GM23248 (cell line): ENCODE measurements around the gene RPL13. TPM values are rescaled to one million over a fixed set of nuclear protein-coding genes. Genes with fewer than 3 reads are reported as not detected.

Source experiments
- DNase-seq: peaks from one replicate; pipeline ENCODE4 v3.0.0-alpha.2; 2015
- H2AFZ ChIP-seq: fragments of 200-600 bp; sonication (generic); 2 replicates; pipeline ENCODE4 v1.6.1; 2016; ENCODE audit warnings: antibody characterized with exemption
- H3F3A ChIP-seq: fragments of 200-600 bp; sonication (generic); 2 replicates; pipeline ENCODE4 v1.6.1; 2016; ENCODE audit warnings: mild to moderate bottlenecking, antibody characterized with exemption, mixed run types; ENCODE audit not compliant: insufficient read depth
- H3K27ac ChIP-seq: fragments of 200-600 bp; sonication (generic); 2 replicates; pipeline ENCODE4 v1.5.1; 2016; ENCODE audit warnings: mild to moderate bottlenecking
- H3K27me3 ChIP-seq: fragments of 200-600 bp; sonication (generic); replicated peaks from 2 replicates; pipeline ENCODE4 v1.6.1; 2016; ENCODE audit warnings: mild to moderate bottlenecking; ENCODE audit not compliant: insufficient read depth
- H3K36me3 ChIP-seq: fragments of 200-600 bp; sonication (generic); 2 replicates; pipeline ENCODE4 v1.6.1; 2016; ENCODE audit warnings: low read depth, mild to moderate bottlenecking
- H3K4me1 ChIP-seq: fragments of 200-600 bp; sonication (generic); 2 replicates; pipeline ENCODE4 v1.6.1; 2016; ENCODE audit warnings: mild to moderate bottlenecking; ENCODE audit not compliant: insufficient read depth
- H3K4me2 ChIP-seq: fragments of 200-600 bp; sonication (generic); one replicate; pipeline ENCODE4 v1.6.1; 2016; ENCODE audit warnings: mild to moderate bottlenecking; ENCODE audit not compliant: unreplicated experiment
- H3K4me3 ChIP-seq: fragments of 200-600 bp; sonication (generic); 2 replicates; pipeline ENCODE4 v1.5.1; 2016; ENCODE audit warnings: mild to moderate bottlenecking
- H3K79me2 ChIP-seq: fragments of 200-600 bp; sonication (generic); 2 replicates; pipeline ENCODE4 v1.6.1; 2016; ENCODE audit warnings: mild to moderate bottlenecking; ENCODE audit not compliant: insufficient read depth
- H3K9ac ChIP-seq: fragments of 200-600 bp; sonication (generic); 2 replicates; pipeline ENCODE4 v1.6.1; 2016; ENCODE audit warnings: mild to moderate bottlenecking
- H3K9me2 ChIP-seq: fragments of 200-600 bp; sonication (generic); 2 replicates; pipeline ENCODE4 v1.6.1; 2016; ENCODE audit warnings: mixed run types, mild to moderate bottlenecking, moderate library complexity; ENCODE audit not compliant: insufficient read depth
- H3K9me3 ChIP-seq: fragments of 200-600 bp; sonication (generic); one replicate; pipeline ENCODE4 v1.6.1; 2017; ENCODE audit warnings: low read depth
- H4K20me1 ChIP-seq: fragments of 200-600 bp; sonication (generic); 2 replicates; pipeline ENCODE4 v1.6.0; 2016; ENCODE audit not compliant: insufficient read depth
- EZH2 ChIP-seq: fragments of 200-600 bp; sonication (generic); IDR thresholded peaks from 2 replicates; pipeline ENCODE4 v1.6.1; 2018; ENCODE audit warnings: antibody characterized with exemption, mild to moderate bottlenecking; ENCODE audit not compliant: insufficient read depth, poor library complexity, severe bottlenecking
- EZH2phosphoT487 ChIP-seq: fragments of 200-600 bp; sonication (generic); IDR thresholded peaks from 2 replicates; pipeline ENCODE4 v1.6.1; 2018; ENCODE audit warnings: antibody characterized with exemption, moderate library complexity, mild to moderate bottlenecking, low read depth; ENCODE audit not compliant: insufficient read depth
- WGBS, 2 experiments: methylation state at CpG; one replicate each; pipeline ENCODE4 v1.1.6; 2015 to 2017; ENCODE audit warnings: low lambda C conversion rate in 2 of 2, low coverage in 1 of 2; ENCODE audit errors: missing lambda C conversion rate in 2 of 2; 5-methylcytosine and 5-hydroxymethylcytosine counted together
- in situ Hi-C: fragments of 300-500 bp; cut with MboI; formaldehyde crosslinking; loops from 2 replicates; pipeline ENCODE4 v1.15.0; 2020
- polyA plus RNA-seq: library from polyadenylated mRNA; unstranded; fragments of >200 nt; fragmentation: Nextera tagmentation; extraction: Ambion mirVana; gene quantifications from 2 replicates; pipeline ENCODE4 v1.2.1, GENCODE V29; 2016
- total RNA-seq: library from RNA; depleted of rRNA; stranded (reverse); fragments of >200 nt; shearing (Covaris generic); gene quantifications from 2 replicates; pipeline ENCODE4 v1.2.3, GENCODE V29; 2014

RPL13 gene
- total and polyA plus RNA-seq, 2 experiments from 2014 or later = 1,418 to 3,580 TPM

DNA sequence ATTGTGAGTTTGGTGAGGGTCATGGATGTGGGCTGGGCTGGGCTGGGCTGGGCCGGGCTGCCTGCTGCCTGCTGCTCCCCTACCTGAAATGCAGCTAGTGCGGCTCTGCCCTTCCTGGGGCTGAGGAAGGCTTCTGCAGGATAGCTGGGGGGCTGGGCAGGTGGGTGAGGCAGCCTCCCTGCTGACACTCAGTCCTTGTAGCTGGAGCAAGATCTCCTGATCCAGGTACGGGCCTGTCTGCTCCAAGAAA lies 4.7 kb downstream of the RPL13 start:
- Histone ChIP-seq H3K9ac (peak overlapping the region; percentile 29; the same call in 1 of the 2 replicates), H3K9me3 (no peaks in the 10 kb centered on the region), H3K27ac (0 out of 2 replicates have a peak overlapping the region, but pooled peaks have one; percentile 2), H3K4me1 (peaks cover 26% of the 10 kb centered on the region), H2AFZ (no peak overlapping the region), H3K4me2 (peak overlapping the region; percentile 60), H4K20me1 (peaks cover 33% of the 10 kb centered on the region), H3K27me3 (no peaks in the 10 kb centered on the region), H3K36me3 (peaks cover 36% of the 10 kb centered on the region), H3F3A (peaks cover 56% of the 10 kb centered on the region), H3K9me2 (no peaks in the 10 kb centered on the region), H3K79me2 (peaks cover 30% of the 10 kb centered on the region), H3K4me3 (peak overlapping the region; percentile 21)
- DNase-seq = no peak
- 6 to 7% methylated on average over 3 of the region's 3 CpGs for WGBS, 2 experiments
- in situ Hi-C loops = no loop called here
- TF ChIP-seq EZH2phosphoT487 (no peak), EZH2 (no peak)

- DNase-seq = peak; percentile 71
- Histone ChIP-seq H3F3A (peaks cover 56% of the 10 kb centered on the region), H3K9me2 (no peaks in the 10 kb centered on the region), H3K4me2 (peak overlapping the region; percentile 60), H2AFZ (no peak overlapping the region), H3K27me3 (no peaks in the 10 kb centered on the region), H3K79me2 (peaks cover 27% of the 10 kb centered on the region), H4K20me1 (peaks cover 33% of the 10 kb centered on the region), H3K9me3 (no peaks in the 10 kb centered on the region), H3K9ac (peak overlapping the region; percentile 29; the same call in 1 of the 2 replicates), H3K4me1 (peaks cover 26% of the 10 kb centered on the region), H3K4me3 (peak overlapping the region; percentile 21), H3K36me3 (peaks cover 36% of the 10 kb centered on the region), H3K27ac (peak overlapping the region; percentile 2; the same call in 1 of the 2 replicates)
- TF ChIP-seq EZH2 = no peak
- no peak for TF ChIP-seq EZH2phosphoT487
- WGBS, 2 experiments = 3 to 4% methylated on average over 45 to 46 of the region's 46 CpGs
- in situ Hi-C loops = no loop called here
Measured at GRCh38 chr16:89565506-89566372, 5.3 kb downstream of the RPL13 start.

- peaks cover 12% of the 10 kb centered on the region; the same call in 1 of the 2 replicates for H3K4me1 ChIP-seq
- H3K9me3 ChIP-seq = no peaks in the 10 kb centered on the region
- TF ChIP-seq EZH2 (no peak), EZH2phosphoT487 (no peak)
- no peak overlapping the region for H3K9ac ChIP-seq
- no peak overlapping the region for H3K4me3 ChIP-seq
- H3F3A ChIP-seq = peaks cover 40% of the 10 kb centered on the region
- in situ Hi-C loops = no loop called here
- H3K27ac ChIP-seq = no peak overlapping the region
- no peak for DNase-seq
- no peak overlapping the region for H3K4me2 ChIP-seq
- 0 out of 2 replicates have a peak, but pooled peaks cover 17% of the 10 kb centered on the region for H4K20me1 ChIP-seq
- no peaks in the 10 kb centered on the region for H3K27me3 ChIP-seq
- peaks cover 5% of the 10 kb centered on the region for H3K79me2 ChIP-seq
- peaks cover 18% of the 10 kb centered on the region for H3K36me3 ChIP-seq
- no peaks in the 10 kb centered on the region for H3K9me2 ChIP-seq
- WGBS, 2 experiments = 78% methylated on average over 29 to 30 of the region's 30 CpGs
- H2AFZ ChIP-seq = no peak overlapping the region
Measured at GRCh38 chr16:89567656-89568594, 7.4 kb downstream of the RPL13 start.
